HUES6 (cell line): Measurements from ENCODE around the gene PPM1A.

ENCODE experiments used
- H3K27ac ChIP-seq: 2 replicates; pipeline ENCODE4 v1.7.0; 2013; ENCODE audit warnings: low read depth, mild to moderate bottlenecking, low read length, inconsistent platforms
- H3K27me3 ChIP-seq: 2 replicates; pipeline ENCODE4 v1.6.1; 2013; ENCODE audit warnings: low read length; ENCODE audit not compliant: control insufficient read depth, insufficient read depth
- H3K36me3 ChIP-seq: 2 replicates; pipeline ENCODE4 v1.6.1; 2013; ENCODE audit warnings: low read length; ENCODE audit not compliant: control insufficient read depth, insufficient read depth
- H3K4me1 ChIP-seq: 2 replicates; pipeline ENCODE4 v1.6.1; 2013; ENCODE audit warnings: low read length; ENCODE audit not compliant: control insufficient read depth, insufficient read depth
- H3K4me3 ChIP-seq: 2 replicates; pipeline ENCODE4 v1.5.1; 2013; ENCODE audit warnings: low read depth, low read length
- H3K9ac ChIP-seq: one replicate; pipeline ENCODE4 v1.6.1; 2013; ENCODE audit warnings: mild to moderate bottlenecking, low read length
- H3K9me3 ChIP-seq: 2 replicates; pipeline ENCODE4 v1.6.1; 2013; ENCODE audit warnings: low read depth, low read length; ENCODE audit not compliant: control insufficient read depth, insufficient read depth

PPM1A gene

DNA sequence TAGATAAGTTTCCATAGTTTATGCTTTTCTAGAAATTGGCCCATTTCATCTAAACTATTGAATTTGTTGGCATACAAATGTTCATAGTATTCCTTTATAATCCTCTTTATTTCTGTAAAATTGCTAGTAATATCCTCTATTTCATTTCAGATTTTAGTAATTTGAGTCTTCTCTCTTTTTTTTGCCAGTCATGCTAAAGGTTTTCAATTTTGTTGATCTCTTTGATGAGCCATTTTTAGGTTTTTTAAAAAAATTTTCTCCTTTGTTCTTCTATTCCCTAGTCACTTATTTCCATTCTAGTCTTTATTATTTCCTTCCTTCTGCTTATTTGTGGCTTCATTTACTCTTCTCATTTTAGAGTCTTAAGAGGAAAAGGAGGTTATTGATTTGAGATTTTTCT is 19.4 kb upstream of the PPM1A start:
- no peaks in the 10 kb centered on the region for H3K36me3 ChIP-seq
- H3K4me1 ChIP-seq: no peaks in the 10 kb centered on the region; the same call in 1 of the 2 replicates
- no peak overlapping the region for H3K27ac ChIP-seq
- no peaks in the 10 kb centered on the region for H3K27me3 ChIP-seq
- no peak overlapping the region for H3K9ac ChIP-seq
- no peak overlapping the region for H3K4me3 ChIP-seq
- no peaks in the 10 kb centered on the region for H3K9me3 ChIP-seq

DNA sequence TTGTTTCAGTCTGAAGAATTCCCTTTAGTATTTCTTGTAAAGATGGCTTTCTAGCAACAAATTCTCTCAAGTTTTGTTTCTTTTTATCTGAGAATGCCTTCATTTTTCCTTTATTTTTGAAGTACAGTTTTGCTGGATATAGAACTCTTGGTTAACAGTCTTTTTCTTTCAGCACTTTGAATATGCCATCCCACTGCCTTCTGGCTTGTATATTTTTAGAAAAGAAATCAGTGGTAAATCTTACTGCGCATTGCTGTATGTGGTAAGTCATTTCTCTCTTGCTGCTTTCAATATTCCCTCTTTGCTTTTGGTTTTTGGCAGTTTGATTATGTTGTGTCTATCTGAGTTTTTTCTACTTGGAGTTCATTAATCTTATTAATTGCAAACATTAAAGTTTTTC is 16.8 kb upstream of the PPM1A start:
- H3K9ac ChIP-seq: no peak overlapping the region
- no peaks in the 10 kb centered on the region for H3K36me3 ChIP-seq
- H3K4me1 ChIP-seq: no peaks in the 10 kb centered on the region; the same call in 1 of the 2 replicates
- H3K27me3 ChIP-seq: no peaks in the 10 kb centered on the region
- no peaks in the 10 kb centered on the region for H3K9me3 ChIP-seq
- H3K27ac ChIP-seq: no peak overlapping the region
- H3K4me3 ChIP-seq: no peak overlapping the region

DNA sequence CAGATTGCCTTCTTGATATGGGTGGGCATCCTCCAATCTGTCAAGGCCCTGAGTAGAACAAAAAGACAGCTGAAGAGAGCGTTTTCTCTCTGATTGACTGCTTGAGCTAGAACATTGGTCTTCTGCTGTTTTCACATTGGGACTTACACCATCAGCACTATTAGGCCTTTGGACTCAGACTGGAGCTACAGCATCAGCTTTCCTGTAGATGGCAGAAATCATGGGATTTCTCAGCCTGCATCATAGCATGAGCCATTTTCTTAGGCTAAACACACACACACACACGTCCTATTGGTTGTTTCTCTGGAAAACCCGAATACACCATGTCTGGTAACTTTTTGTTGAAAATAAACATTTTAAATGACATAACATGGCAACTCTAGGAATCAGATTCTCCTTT is 15.8 kb upstream of the PPM1A start:
- Histone ChIP-seq H3K4me1 (no peaks in the 10 kb centered on the region; the same call in 1 of the 2 replicates), H3K27me3 (no peaks in the 10 kb centered on the region), H3K4me3 (no peak overlapping the region), H3K27ac (no peak overlapping the region), H3K36me3 (no peaks in the 10 kb centered on the region), H3K9me3 (no peaks in the 10 kb centered on the region), H3K9ac (no peak overlapping the region)

DNA sequence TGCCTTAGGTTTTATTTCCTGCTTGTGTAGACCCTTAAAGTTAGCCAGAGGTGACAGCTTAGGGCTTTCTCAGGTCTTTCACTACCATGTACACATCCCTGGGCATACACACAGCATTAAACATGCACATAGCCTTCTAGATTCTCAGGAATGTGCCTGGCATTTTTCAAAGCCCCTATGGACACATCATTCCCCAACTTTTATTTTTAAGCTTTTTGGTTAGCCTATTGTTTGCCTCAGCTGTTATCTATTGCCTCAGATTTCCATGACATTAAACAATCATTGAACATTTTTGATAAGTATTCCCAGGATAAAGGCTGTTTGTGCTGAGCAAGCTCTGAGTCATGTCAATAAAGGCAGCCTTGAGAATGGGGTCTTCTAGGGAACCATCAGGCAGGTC is 15.1 kb upstream of the PPM1A start:
- no peak overlapping the region for H3K9ac ChIP-seq
- no peaks in the 10 kb centered on the region for H3K9me3 ChIP-seq
- no peaks in the 10 kb centered on the region for H3K27me3 ChIP-seq
- no peaks in the 10 kb centered on the region for H3K36me3 ChIP-seq
- H3K27ac ChIP-seq: no peak overlapping the region
- no peaks in the 10 kb centered on the region; the same call in 1 of the 2 replicates for H3K4me1 ChIP-seq
- H3K4me3 ChIP-seq: no peak overlapping the region

GRCh38 chr14:60235440-60235839 is 13.6 kb upstream of the PPM1A start:
- Histone ChIP-seq H3K36me3 (no peaks in the 10 kb centered on the region), H3K4me3 (no peak overlapping the region), H3K9me3 (no peaks in the 10 kb centered on the region), H3K27me3 (no peaks in the 10 kb centered on the region), H3K4me1 (peaks cover 1% of the 10 kb centered on the region; the same call in 1 of the 2 replicates), H3K9ac (no peak overlapping the region), H3K27ac (no peak overlapping the region)

- Histone ChIP-seq H3K4me1 (peaks cover 12% of the 10 kb centered on the region; the same call in 1 of the 2 replicates), H3K9ac (no peak overlapping the region), H3K4me3 (no peak overlapping the region), H3K9me3 (no peaks in the 10 kb centered on the region), H3K27ac (no peak overlapping the region), H3K36me3 (no peaks in the 10 kb centered on the region), H3K27me3 (no peaks in the 10 kb centered on the region)
Measured at GRCh38 chr14:60238955-60239354, 10.1 kb upstream of the PPM1A start.

DNA sequence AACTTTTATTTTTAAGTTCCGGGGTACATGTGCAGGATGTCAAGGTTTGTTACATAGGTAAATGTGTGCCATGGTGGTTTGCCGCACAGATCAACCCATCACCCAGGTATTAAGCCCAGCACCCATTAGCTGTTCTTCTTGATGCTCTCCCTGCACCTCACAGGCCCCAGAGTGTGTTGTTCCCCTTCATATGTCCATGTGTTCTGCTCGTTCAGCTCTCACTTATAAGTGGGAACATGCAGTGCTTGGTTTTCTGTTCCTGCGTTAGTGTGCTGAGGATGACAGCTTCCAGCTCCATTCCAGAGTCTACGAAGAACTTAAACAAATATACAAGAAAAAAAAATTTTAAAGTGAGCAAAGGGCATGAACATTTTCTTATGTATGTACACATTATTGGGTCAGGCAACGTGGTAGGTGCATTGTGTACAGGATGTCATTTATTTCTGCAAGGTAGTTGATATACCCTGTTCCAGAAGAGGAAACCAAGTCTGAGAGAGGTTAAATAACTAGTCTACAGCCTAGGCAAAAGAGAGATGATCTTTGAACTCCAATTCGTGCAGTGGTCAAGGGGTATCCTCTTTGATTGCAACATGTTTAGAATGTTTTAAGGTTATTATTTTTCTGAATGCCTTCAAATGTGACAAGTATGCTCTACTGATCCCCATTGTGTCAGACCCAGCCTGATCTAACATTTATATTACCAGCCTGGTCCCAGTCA is 8.7 kb upstream of the PPM1A start:
- Histone ChIP-seq H3K9ac (no peak overlapping the region), H3K36me3 (no peaks in the 10 kb centered on the region), H3K9me3 (no peaks in the 10 kb centered on the region), H3K4me1 (peaks cover 15% of the 10 kb centered on the region), H3K4me3 (no peak overlapping the region), H3K27me3 (no peaks in the 10 kb centered on the region), H3K27ac (no peak overlapping the region)

DNA sequence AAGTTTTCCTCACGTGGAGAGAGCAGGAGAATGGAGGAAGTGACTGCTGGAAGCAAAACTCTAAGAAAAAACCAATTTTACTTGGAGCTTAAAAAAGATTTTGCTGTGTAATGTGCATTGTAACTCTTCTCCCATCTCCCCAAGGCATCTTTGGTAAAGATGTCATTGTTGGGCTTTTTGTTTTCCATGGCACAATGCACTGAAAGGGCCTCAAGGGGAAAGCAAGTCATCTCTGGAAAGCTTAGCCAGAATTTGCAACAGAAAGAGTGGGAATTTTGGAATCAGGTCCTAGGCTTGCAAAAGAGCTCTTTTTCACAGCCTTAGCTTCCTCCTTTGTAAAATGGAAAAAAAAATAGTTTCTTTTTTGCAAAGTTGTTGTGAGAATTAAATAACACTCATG is 7.9 kb upstream of the PPM1A start:
- no peaks in the 10 kb centered on the region for H3K36me3 ChIP-seq
- no peak overlapping the region for H3K9ac ChIP-seq
- no peaks in the 10 kb centered on the region for H3K9me3 ChIP-seq
- H3K27ac ChIP-seq: no peak overlapping the region
- peaks cover 23% of the 10 kb centered on the region for H3K4me1 ChIP-seq
- no peak overlapping the region for H3K4me3 ChIP-seq
- no peaks in the 10 kb centered on the region for H3K27me3 ChIP-seq

GRCh38 chr14:60242429-60242828 is 6.6 kb upstream of the PPM1A start:
- Histone ChIP-seq H3K27ac (no peak overlapping the region), H3K4me3 (no peak overlapping the region), H3K9ac (no peak overlapping the region), H3K9me3 (no peaks in the 10 kb centered on the region), H3K36me3 (no peaks in the 10 kb centered on the region), H3K4me1 (peaks cover 24% of the 10 kb centered on the region), H3K27me3 (no peaks in the 10 kb centered on the region)

DNA sequence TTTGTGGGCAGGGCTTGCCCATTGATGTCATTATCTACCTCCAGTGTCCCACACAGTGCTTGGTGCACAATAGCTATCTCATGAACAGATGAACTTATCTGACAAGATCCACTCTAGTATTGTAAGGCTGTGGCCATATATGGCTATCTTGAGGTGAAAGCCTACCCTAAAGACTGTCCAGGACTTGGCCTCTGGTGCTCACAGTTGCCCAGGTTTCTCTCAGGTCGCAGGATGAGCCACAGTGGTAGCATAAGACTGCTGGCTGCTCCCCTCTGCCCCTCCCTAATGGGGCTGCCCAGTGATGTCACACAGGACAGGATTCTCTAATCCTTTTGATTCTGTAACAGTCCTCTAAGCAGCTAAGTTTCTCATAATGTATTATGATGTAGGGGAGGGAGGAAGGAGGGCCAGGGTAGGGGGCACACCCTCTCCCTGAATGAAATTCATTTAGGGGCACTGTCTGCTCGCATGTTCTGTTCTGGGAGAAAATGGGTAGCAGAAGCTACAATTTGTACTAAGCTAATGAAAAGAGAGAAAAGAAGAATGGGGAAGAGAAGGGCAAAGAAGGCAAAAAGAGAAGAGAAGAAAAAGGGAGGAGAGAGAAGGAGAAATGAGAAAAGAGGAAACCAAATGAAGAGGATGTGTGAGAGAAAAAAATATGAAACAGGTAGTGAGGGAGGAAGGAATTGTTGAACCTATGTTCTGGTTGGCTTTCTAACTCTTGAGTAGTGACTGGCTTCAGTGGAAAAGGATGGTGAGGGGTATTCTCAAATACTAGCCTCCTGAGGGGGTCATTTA is 3.4 kb upstream of the PPM1A start:
- no peaks in the 10 kb centered on the region for H3K27me3 ChIP-seq
- no peak overlapping the region for H3K9ac ChIP-seq

DNA sequence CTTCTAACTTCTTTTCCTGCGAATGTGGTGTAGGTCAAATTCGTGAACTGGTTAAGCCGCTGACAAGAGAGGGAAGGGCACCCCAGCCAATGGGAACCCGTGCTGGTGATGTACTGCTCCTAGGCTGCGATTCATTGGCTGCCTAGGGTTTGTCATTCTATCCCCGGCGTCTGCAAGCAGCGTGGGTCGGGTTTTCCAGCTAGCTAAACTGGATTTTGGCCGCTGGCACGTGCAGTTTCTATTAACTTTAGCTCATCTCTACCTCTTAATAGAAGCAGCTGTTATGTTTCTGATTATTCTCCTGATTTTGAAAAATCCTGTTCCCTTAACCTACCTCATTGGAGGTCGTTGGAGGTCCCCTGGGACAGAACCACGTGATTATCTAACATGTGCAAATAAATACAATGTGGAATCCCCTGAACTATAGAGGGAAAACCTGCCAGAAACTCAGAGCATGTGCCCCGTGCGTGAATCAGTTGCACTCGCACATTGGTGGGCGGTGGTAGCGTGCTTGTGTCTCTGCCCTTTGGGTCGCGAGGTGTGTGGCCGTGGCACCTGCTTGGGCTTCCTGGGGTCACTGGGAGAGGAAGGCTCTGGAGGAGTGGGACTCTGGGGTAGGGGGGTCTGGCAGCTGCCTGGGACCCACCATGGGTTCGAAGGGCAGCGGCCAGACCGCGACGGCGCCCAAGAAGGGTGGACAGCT is 876 bp upstream of the PPM1A start:
- Histone ChIP-seq H3K4me3 (peak overlapping the region; percentile 79), H3K9me3 (no peaks in the 10 kb centered on the region), H3K4me1 (peaks cover 33% of the 10 kb centered on the region), H3K36me3 (no peaks in the 10 kb centered on the region), H3K27ac (peak overlapping the region; percentile 75), H3K9ac (peak overlapping the region; percentile 91), H3K27me3 (no peaks in the 10 kb centered on the region)

More for the DNA sequence above, 3.4 kb upstream of the PPM1A start:
- Histone ChIP-seq H3K9me3 (no peaks in the 10 kb centered on the region), H3K4me3 (no peak overlapping the region), H3K4me1 (peaks cover 28% of the 10 kb centered on the region), H3K36me3 (no peaks in the 10 kb centered on the region), H3K27ac (no peak overlapping the region)
